ENCODE data around the gene MTARC1. TPM values are rescaled to one million over a fixed set of nuclear protein-coding genes. Genes with fewer than 3 reads are reported as not detected.

MTARC1 gene
- total and polyA plus RNA-seq, 4 donors: 1.3 to 9.9 (median 6.4) TPM

DNA sequence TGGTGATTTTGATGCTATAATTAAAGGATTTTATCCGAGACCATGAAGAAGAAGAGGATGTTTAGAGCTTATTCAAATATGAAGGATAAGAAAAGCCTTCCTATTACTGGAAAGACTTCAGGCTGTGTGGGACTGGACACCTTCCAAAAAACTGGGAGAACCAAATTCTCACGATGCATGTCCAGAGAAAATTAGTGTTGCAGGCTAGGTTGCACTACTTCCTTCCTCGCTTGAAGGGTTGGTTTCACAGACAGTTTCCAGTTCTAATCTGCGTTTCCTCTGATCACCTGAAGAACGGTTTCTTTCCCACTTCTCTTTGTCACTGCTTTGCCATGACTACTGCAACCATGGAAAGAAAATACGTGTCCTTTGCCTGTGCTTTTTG is 36.6 kb upstream of the MTARC1 start:
- Histone ChIP-seq H3K27me3 (ENCODE audit: control insufficient read depth in 1 of 2, insufficient read depth in 2 of 2, low read length in 1 of 2) (no peaks in the 10 kb centered on the region), H3K4me1 (ENCODE audit: control insufficient read depth in 1 of 2, insufficient read depth in 2 of 2, low read length in 2 of 2) (peaks cover 0 to 12% of the 10 kb centered on the region in 2 donors), H3K4me3 (ENCODE audit: low read length in 2 of 2) (peak overlapping the region in 1 of 2 donors; percentile 18), H3K27ac (ENCODE audit: low read depth in 1 of 2, low read length in 2 of 2) (no peak overlapping the region), H3K9me3 (ENCODE audit: control insufficient read depth, low read length) (no peaks in the 10 kb centered on the region), H3K36me3 (ENCODE audit: control insufficient read depth in 1 of 2, insufficient read depth in 2 of 2, low read length in 1 of 2) (no peaks in the 10 kb centered on the region)
- 3 to 5% methylated on average over 6 of the region's 6 CpGs for WGBS, 2 donors
- intact Hi-C loops (cut with DNase I): no loop called here
- no peak for ATAC-seq (ENCODE audit: low FRiP score)
- no peak for DNase-seq

DNA sequence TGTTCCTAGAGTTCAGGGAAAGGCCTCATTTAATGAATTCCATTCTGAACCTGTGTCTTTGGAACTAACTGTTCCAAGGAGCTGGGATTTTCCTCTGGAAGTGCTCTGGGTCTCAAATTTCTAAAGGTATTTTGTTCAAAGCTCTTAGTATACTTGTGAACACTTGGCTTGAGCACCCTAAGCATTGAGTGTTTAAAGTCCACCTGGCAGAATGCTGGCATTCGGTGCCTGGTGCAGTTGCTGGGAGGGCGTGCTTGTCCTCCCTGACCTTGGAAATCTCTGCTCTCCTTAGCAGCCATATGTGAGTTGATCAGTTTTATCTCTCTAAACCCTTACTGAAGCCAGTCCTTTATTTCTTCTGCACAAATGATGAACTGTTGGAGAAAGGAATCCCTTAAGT is 35.6 kb upstream of the MTARC1 start:
- H3K4me1 ChIP-seq (ENCODE audit: control insufficient read depth in 1 of 2, insufficient read depth in 2 of 2, low read length in 2 of 2): peaks cover 0 to 12% of the 10 kb centered on the region in 2 donors
- H3K27me3 ChIP-seq (ENCODE audit: control insufficient read depth in 1 of 2, insufficient read depth in 2 of 2, low read length in 1 of 2): no peaks in the 10 kb centered on the region
- no peak for DNase-seq
- WGBS, 2 donors: 43 to 46% methylated on average over 2 of the region's 2 CpGs
- no peak overlapping the region for H3K4me3 ChIP-seq (ENCODE audit: low read length in 2 of 2)
- ATAC-seq (ENCODE audit: low FRiP score): no peak
- no peaks in the 10 kb centered on the region for H3K36me3 ChIP-seq (ENCODE audit: control insufficient read depth in 1 of 2, insufficient read depth in 2 of 2, low read length in 1 of 2)
- H3K9me3 ChIP-seq (ENCODE audit: control insufficient read depth, low read length): no peaks in the 10 kb centered on the region
- intact Hi-C loops (cut with DNase I): no loop called here
- no peak overlapping the region for H3K27ac ChIP-seq (ENCODE audit: low read depth in 1 of 2, low read length in 2 of 2)

DNA sequence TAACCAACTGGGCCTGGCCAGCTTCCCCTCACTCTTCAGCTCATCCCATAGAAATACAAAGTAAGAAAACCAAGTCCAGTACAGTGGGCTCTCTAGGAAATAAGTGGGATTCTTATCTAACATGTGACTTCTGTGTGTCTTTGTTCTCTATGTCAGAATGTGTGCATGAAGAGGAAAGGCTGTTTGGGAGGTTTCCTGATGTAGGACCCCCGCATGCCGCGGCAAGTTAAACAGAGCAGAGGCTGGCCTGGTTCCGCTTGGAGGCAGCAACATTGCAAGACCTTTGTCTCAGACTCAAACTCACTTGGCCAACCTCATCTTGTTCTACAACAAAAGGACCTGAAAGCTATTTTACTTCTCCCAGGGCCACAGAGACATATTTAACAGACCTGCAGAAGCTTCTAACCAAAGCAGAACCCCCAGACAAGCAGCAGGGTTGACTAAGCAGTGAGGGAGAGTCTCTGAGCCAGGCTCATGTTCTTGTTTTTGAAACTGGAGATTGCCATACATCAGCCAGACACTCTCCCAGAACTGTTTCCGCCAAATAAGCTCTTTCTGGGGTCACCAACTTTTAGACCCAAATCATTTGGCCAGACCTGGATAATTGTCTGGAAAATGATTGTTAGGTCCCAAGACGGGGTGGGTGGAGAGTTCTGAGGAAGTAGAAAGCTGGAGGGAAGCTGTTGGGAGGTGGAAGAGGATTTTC is 32.3 kb upstream of the MTARC1 start:
- Histone ChIP-seq H3K27me3 (ENCODE audit: control insufficient read depth in 1 of 2, insufficient read depth in 2 of 2, low read length in 1 of 2) (no peaks in the 10 kb centered on the region), H3K27ac (ENCODE audit: low read depth in 1 of 2, low read length in 2 of 2) (no peak overlapping the region), H3K36me3 (ENCODE audit: control insufficient read depth in 1 of 2, insufficient read depth in 2 of 2, low read length in 1 of 2) (peaks cover 2 to 3% of the 10 kb centered on the region in 2 donors), H3K9me3 (ENCODE audit: control insufficient read depth, low read length) (no peaks in the 10 kb centered on the region), H3K4me1 (ENCODE audit: control insufficient read depth in 1 of 2, insufficient read depth in 2 of 2, low read length in 2 of 2) (peaks cover 0 to 9% of the 10 kb centered on the region in 2 donors), H3K4me3 (ENCODE audit: low read length in 2 of 2) (no peak overlapping the region)
- DNase-seq: no peak
- intact Hi-C loops (cut with DNase I): no loop called here
- ATAC-seq (ENCODE audit: low FRiP score): no peak
- 73 to 92% methylated on average over 6 of the region's 6 CpGs for whole genome bisulfite sequencing, 2 donors

DNA sequence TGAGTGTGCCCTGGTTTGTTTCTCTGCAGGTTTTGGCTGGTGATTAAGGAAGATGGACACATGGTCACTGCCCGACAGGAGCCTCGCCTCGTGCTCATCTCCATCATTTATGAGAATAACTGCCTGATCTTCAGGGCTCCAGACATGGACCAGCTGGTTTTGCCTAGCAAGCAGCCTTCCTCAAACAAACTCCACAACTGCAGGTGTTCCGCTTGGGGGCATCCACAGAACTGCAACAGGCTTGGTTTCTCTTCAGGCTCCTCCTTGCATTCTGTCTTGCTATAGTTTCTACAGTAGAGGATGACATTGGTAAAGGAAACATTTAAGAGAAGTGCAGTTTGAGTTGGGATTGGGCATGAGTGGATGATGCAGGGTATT is 31.8 kb upstream of the MTARC1 start:
- peaks cover 3 to 7% of the 10 kb centered on the region in 2 donors for H3K36me3 ChIP-seq (ENCODE audit: control insufficient read depth in 1 of 2, insufficient read depth in 2 of 2, low read length in 1 of 2)
- no peak overlapping the region for H3K4me3 ChIP-seq (ENCODE audit: low read length in 2 of 2)
- intact Hi-C loops (cut with DNase I): no loop called here
- no peaks in the 10 kb centered on the region for H3K9me3 ChIP-seq (ENCODE audit: control insufficient read depth, low read length)
- DNase-seq: no peak
- peaks cover 0 to 9% of the 10 kb centered on the region in 2 donors for H3K4me1 ChIP-seq (ENCODE audit: control insufficient read depth in 1 of 2, insufficient read depth in 2 of 2, low read length in 2 of 2)
- H3K27ac ChIP-seq (ENCODE audit: low read depth in 1 of 2, low read length in 2 of 2): no peak overlapping the region
- H3K27me3 ChIP-seq (ENCODE audit: control insufficient read depth in 1 of 2, insufficient read depth in 2 of 2, low read length in 1 of 2): no peaks in the 10 kb centered on the region
- no peak for ATAC-seq (ENCODE audit: low FRiP score)
- WGBS, 2 donors: 94% methylated on average over 4 of the region's 4 CpGs

DNA sequence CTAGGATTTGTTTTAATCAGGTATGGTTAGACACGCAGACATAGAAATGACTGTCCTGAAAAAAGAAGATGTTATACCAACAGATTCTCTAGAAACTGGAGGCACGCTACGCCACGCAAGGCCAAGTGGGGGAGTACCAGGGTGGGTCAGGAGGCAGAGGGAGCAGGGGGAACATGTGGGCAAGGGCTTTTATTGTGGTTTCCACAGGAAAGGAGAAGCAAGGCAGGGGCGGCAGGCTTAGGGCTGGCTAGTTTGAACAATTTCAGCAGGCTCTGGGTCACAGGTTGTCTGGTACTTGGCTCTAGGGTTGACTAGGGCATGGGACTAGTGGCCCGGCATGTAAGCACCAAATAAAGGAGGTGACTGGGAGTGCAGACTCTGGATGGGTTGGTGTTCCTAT is 31.4 kb upstream of the MTARC1 start:
- Histone ChIP-seq H3K27ac (ENCODE audit: low read depth in 1 of 2, low read length in 2 of 2) (no peak overlapping the region), H3K4me1 (ENCODE audit: control insufficient read depth in 1 of 2, insufficient read depth in 2 of 2, low read length in 2 of 2) (peaks cover 0 to 9% of the 10 kb centered on the region in 2 donors), H3K4me3 (ENCODE audit: low read length in 2 of 2) (no peak overlapping the region), H3K9me3 (ENCODE audit: control insufficient read depth, low read length) (no peaks in the 10 kb centered on the region), H3K27me3 (ENCODE audit: control insufficient read depth in 1 of 2, insufficient read depth in 2 of 2, low read length in 1 of 2) (no peaks in the 10 kb centered on the region), H3K36me3 (ENCODE audit: control insufficient read depth in 1 of 2, insufficient read depth in 2 of 2, low read length in 1 of 2) (peaks cover 3 to 7% of the 10 kb centered on the region in 2 donors)
- no peak for ATAC-seq (ENCODE audit: low FRiP score)
- 90 to 96% methylated on average over 6 of the region's 6 CpGs for WGBS, 2 donors
- intact Hi-C loops (cut with DNase I): no loop called here
- DNase-seq: no peak

DNA sequence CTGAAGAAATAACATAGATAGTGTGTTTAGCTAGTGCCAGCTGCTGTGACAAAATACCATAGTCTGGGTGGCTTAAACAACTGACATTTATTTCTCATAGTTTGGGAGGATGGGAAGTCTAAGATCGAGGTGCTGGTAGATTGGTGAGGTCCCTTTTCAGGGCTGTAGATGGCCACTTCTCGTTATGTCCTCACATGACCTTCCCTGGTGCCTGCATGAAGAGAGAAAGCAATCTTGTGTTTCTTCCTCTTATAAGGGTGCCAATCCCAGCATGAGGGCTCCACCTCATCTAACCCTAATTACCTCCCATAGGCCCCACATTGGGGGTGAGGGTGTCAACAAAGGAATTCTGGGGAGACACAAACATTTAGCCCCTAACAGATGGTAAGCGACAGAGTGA is 29.3 kb upstream of the MTARC1 start:
- Histone ChIP-seq H3K4me1 (ENCODE audit: control insufficient read depth in 1 of 2, insufficient read depth in 2 of 2, low read length in 2 of 2) (no peaks in the 10 kb centered on the region), H3K36me3 (ENCODE audit: control insufficient read depth in 1 of 2, insufficient read depth in 2 of 2, low read length in 1 of 2) (peaks cover 7 to 8% of the 10 kb centered on the region in 2 donors), H3K27me3 (ENCODE audit: control insufficient read depth in 1 of 2, insufficient read depth in 2 of 2, low read length in 1 of 2) (no peaks in the 10 kb centered on the region), H3K9me3 (ENCODE audit: control insufficient read depth, low read length) (no peaks in the 10 kb centered on the region), H3K27ac (ENCODE audit: low read depth in 1 of 2, low read length in 2 of 2) (no peak overlapping the region), H3K4me3 (ENCODE audit: low read length in 2 of 2) (no peak overlapping the region)
- 84 to 88% methylated on average over 3 of the region's 3 CpGs for WGBS, 2 donors
- no peak for ATAC-seq (ENCODE audit: low FRiP score)
- no peak for DNase-seq
- intact Hi-C loops (cut with DNase I): no loop called here

DNA sequence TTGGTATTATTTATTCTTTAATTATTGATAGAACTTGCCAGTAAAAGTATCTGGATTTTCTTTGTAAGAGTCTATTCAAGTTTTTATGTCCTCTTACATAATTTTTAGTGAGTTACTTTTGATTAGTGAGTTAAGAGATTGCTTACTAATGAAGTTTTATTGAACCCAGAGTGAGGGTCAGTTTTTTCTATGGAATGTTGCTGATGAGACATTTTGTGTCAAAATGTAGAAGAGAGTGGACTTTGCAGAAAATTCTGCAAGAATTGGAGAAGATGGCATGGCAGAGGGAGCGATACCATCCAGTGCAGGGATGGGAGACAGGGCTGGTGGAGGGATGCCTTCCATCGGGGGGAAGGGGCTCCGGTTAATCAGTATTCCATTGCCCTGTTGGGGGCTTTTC is 27.6 kb upstream of the MTARC1 start:
- no peaks in the 10 kb centered on the region for H3K27me3 ChIP-seq (ENCODE audit: control insufficient read depth in 1 of 2, insufficient read depth in 2 of 2, low read length in 1 of 2)
- H3K4me1 ChIP-seq (ENCODE audit: control insufficient read depth in 1 of 2, insufficient read depth in 2 of 2, low read length in 2 of 2): no peaks in the 10 kb centered on the region
- H3K4me3 ChIP-seq (ENCODE audit: low read length in 2 of 2): no peak overlapping the region
- DNase-seq (no peak), ATAC-seq (ENCODE audit: low FRiP score) (no peak)
- H3K36me3 ChIP-seq (ENCODE audit: control insufficient read depth in 1 of 2, insufficient read depth in 2 of 2, low read length in 1 of 2): peaks cover 7 to 8% of the 10 kb centered on the region in 2 donors
- WGBS, 2 donors: 94 to 95% methylated on average over 3 of the region's 3 CpGs
- intact Hi-C loops (cut with DNase I): no loop called here
- H3K27ac ChIP-seq (ENCODE audit: low read depth in 1 of 2, low read length in 2 of 2): no peak overlapping the region
- no peaks in the 10 kb centered on the region for H3K9me3 ChIP-seq (ENCODE audit: control insufficient read depth, low read length)

DNA sequence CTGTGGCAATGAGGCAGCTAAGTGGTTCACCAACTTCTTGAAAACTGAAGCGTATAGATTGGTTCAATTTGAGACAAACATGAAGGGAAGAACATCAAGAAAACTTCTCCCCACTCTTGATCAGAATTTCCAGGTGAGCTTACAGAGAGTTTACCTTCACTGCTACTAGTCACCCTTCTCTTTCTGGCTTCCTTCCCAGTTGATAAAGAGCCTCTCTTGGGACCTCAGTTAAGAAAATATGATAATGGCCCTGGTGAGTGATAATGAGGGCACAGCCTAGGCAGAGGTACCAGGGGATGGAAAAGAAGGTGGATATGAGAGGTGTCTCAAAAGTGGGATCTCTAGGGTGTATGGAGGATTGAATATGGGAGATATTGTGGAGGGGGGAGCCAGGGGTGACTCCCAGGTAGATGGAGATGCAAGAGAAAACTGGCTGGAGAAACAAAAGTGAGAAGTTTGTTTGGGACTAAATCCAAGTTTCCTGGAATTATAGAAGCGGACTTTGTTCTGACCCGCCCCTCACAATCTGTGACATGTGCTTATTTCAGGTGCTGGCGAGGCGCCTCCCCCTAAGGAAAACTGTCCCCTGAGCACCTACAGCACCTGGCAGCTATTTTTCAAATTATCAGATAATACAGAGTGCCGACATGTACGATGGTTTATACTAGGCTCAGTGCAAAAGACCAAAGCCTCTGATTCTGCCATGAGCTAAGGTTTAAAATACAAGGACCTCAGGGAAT is 24.9 kb upstream of the MTARC1 start:
- Histone ChIP-seq H3K27ac (ENCODE audit: low read depth in 1 of 2, low read length in 2 of 2) (no peak overlapping the region), H3K9me3 (ENCODE audit: control insufficient read depth, low read length) (no peaks in the 10 kb centered on the region), H3K27me3 (ENCODE audit: control insufficient read depth in 1 of 2, insufficient read depth in 2 of 2, low read length in 1 of 2) (no peaks in the 10 kb centered on the region), H3K4me3 (ENCODE audit: low read length in 2 of 2) (no peak overlapping the region), H3K4me1 (ENCODE audit: control insufficient read depth in 1 of 2, insufficient read depth in 2 of 2, low read length in 2 of 2) (no peaks in the 10 kb centered on the region), H3K36me3 (ENCODE audit: control insufficient read depth in 1 of 2, insufficient read depth in 2 of 2, low read length in 1 of 2) (peaks cover 8 to 9% of the 10 kb centered on the region in 2 donors)
- ATAC-seq (ENCODE audit: low FRiP score): no peak
- 80 to 91% methylated on average over 7 of the region's 7 CpGs for WGBS, 2 donors
- no peak for DNase-seq
- intact Hi-C loops (cut with DNase I): no loop called here

DNA sequence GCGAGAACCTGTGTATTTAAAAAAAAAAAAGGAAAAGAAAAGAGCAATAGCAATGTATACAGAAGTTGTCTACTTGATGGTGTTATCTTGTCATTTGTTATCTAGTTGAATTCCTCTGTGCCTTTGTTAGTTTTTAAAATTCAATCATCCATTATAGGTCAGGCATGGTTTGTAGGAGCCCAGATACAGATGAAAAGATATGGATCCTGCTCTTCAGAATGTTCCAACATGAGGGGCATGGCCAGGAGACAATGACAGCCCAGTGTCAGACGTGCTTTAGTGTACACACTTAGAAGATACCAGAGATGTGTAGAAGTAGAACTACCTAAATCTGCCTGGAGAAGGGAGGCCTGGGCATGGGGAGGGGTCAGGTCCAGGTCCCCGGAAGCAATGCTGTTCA is 22.0 kb upstream of the MTARC1 start:
- H3K9me3 ChIP-seq (ENCODE audit: control insufficient read depth, low read length): no peaks in the 10 kb centered on the region
- DNase-seq (no peak), ATAC-seq (ENCODE audit: low FRiP score) (no peak)
- no peaks in the 10 kb centered on the region for H3K4me1 ChIP-seq (ENCODE audit: control insufficient read depth in 1 of 2, insufficient read depth in 2 of 2, low read length in 2 of 2)
- 89 to 91% methylated on average over 3 of the region's 3 CpGs for WGBS, 2 donors
- no peak overlapping the region for H3K4me3 ChIP-seq (ENCODE audit: low read length in 2 of 2)
- no peak overlapping the region for H3K27ac ChIP-seq (ENCODE audit: low read depth in 1 of 2, low read length in 2 of 2)
- peaks cover 4 to 6% of the 10 kb centered on the region in 2 donors for H3K36me3 ChIP-seq (ENCODE audit: control insufficient read depth in 1 of 2, insufficient read depth in 2 of 2, low read length in 1 of 2)
- intact Hi-C loops (cut with DNase I): no loop called here
- H3K27me3 ChIP-seq (ENCODE audit: control insufficient read depth in 1 of 2, insufficient read depth in 2 of 2, low read length in 1 of 2): no peaks in the 10 kb centered on the region
